ENCODE measurements around the gene CRIM1.

CRIM1 gene

DNA sequence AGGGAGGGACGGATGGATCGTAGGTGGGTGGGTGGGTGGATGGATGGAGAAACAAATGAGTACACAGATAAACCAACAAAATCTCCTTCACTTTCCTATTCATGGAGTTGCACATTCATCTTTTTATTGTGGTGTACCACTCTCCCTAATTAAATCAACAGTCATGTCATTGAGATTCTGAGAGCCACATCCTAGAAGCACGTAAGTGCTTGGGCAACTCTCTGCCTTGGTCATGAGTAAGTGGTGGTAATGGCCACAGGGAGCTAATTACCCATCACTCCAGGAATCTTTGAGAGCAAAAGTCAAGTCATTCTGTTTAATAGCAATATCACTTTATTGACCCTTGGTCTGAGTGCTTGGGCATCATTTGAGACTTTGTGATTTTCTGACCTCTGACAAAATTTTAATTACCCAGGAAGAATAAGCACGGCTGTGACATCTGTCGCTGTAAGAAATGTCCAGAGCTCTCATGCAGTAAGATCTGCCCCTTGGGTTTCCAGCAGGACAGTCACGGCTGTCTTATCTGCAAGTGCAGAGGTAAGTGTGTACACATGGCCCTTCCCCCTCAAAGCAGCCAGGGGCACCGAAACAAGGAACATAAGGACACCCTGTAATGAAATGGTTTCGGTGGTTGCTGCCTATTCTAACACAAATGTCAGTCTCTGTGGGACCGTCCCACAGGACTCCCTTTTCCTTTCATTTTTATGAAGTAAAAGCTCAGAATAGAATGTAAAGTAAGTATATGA is 156.5 kb downstream of the CRIM1 start:
- no peak for TF ChIP-seq CTCF (IDR thresholded peaks at IDR 0.05; ENCODE audit: borderline replicate concordance, insufficient read depth, low read depth, low read length)
- H3K4me3 ChIP-seq (ENCODE audit: low read depth, low read length), result no peak overlapping the region

DNA sequence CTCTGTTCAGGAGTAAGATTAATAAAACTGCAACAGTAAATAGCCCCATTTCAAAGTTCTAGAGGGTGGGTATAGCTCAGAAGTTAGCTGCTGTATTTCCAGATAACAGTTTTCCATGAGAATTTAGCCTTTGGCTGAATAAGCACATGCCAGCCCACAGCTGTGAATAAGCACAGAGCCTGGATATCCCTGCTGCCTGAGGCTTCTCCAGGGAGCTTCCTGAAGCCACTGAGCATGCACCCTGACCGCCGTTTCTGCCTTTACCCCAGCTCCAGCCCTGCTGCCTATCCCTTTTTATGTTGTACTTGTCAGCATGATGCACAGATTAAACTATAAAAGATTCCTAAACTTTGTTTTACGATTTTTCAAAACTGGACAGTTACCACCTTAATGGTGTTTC is 157.1 kb downstream of the CRIM1 start:
- no peak for TF ChIP-seq CTCF (IDR thresholded peaks at IDR 0.05; ENCODE audit: borderline replicate concordance, insufficient read depth, low read depth, low read length)
- H3K4me3 ChIP-seq (ENCODE audit: low read depth, low read length), result no peak overlapping the region

DNA sequence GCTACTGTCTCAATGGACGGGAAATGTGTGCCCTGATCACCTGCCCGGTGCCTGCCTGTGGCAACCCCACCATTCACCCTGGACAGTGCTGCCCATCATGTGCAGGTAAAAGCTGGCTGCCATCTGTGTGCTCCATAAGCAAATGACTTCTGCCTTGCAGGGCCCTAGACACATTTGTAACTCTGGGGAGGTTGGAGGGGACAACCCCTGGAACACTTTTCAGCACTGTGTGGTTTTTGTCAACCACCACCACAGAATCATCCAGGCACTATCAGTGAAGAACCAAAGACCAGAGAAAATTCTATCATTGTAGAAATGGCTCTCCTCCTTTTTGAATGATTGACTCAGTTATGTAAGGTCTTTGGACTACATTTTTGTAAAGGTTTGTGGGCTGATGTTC is 158.1 kb downstream of the CRIM1 start:
- no peak overlapping the region for H3K4me3 ChIP-seq (ENCODE audit: low read depth, low read length)
- TF ChIP-seq CTCF (IDR thresholded peaks at IDR 0.05; ENCODE audit: borderline replicate concordance, insufficient read depth, low read depth, low read length), result no peak

GRCh38 chr2:36515538-36515937 is 160.0 kb downstream of the CRIM1 start:
- H3K4me3 ChIP-seq (ENCODE audit: low read depth, low read length), result no peak overlapping the region
- no peak for TF ChIP-seq CTCF (IDR thresholded peaks at IDR 0.05; ENCODE audit: borderline replicate concordance, insufficient read depth, low read depth, low read length)

- no peak for TF ChIP-seq CTCF (IDR thresholded peaks at IDR 0.05; ENCODE audit: borderline replicate concordance, insufficient read depth, low read depth, low read length)
- no peak overlapping the region for H3K4me3 ChIP-seq (ENCODE audit: low read depth, low read length)
Measured at GRCh38 chr2:36516136-36516870, 160.7 kb downstream of the CRIM1 start.

GRCh38 chr2:36520431-36520830 is 164.9 kb downstream of the CRIM1 start:
- no peak overlapping the region for H3K4me3 ChIP-seq (ENCODE audit: low read depth, low read length)
- no peak for TF ChIP-seq CTCF (IDR thresholded peaks at IDR 0.05; ENCODE audit: borderline replicate concordance, insufficient read depth, low read depth, low read length)

GRCh38 chr2:36523153-36523552 is 167.6 kb downstream of the CRIM1 start:
- no peak overlapping the region for H3K4me3 ChIP-seq (ENCODE audit: low read depth, low read length)
- TF ChIP-seq CTCF (IDR thresholded peaks at IDR 0.05; ENCODE audit: borderline replicate concordance, insufficient read depth, low read depth, low read length), result no peak

Data from GM12875 (cell line).